Stimulated activated naive CD4-positive, alpha-beta T cell treated with Interleukin-2 at 50 U/mL for 16 hours (primary cell): ENCODE results near the gene CLIP1.

ENCODE experiments used
- DNase-seq: peaks from one replicate; lab custom pipeline; 2025; lab: John Stamatoyannopoulos, UW

The CLIP1 gene

DNA sequence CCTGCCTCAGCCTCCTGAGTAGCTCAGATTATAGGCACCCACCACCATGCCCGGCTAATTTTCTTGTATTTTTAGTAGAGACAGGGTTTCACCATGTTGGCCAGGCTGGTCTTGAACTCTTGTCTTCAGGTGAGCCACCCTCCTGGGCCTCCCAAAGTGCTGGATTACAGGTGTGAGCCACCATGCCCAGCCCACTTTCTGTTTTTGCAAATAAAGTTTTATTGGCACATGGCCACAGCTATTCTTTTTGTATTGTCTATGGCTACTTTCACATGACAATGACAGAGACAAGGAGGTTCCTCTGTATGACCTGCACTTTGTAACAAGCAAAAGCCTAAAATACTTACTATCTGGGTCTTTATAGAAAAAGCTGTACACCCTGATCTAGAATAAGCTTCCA is 176.9 kb downstream of the CLIP1 start:
- DNase-seq = no peak

DNA sequence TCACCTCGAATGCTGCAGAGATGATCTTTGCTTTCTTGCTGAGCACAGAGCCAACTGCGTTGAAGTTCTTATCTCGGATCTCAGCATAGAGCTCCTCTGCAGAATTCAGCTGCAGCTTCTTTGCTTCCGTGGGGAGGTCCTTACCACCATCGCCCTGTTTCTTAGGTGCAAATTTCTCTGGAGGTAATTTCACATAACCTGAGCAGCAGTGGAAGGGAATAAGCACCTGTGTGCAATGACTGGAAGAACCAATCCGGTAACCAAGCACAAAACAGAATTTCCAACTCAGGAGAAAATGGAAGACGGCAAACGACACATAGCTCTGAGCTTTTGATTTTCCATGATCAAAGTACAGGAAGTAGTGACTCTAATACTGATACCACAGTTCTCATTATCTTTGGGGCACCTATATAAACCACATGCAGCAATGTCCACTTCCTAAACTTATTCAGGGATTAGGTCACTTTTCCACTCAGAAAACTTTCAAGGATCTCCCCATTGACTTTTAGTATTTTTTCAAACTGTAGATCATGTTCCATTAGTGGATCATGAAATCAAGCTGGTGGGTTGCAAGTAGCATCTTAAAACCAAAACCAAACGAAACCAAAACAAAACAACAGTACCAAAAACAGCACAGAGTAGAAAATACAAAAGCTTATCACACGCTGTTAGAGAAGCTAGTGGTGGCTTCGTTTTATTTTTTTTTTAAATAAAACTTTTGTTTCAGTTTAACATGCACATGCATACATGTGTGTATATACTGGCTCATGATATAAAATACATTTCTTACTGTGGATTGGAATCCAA is 177.7 kb downstream of the CLIP1 start:
- DNase-seq = no peak

DNA sequence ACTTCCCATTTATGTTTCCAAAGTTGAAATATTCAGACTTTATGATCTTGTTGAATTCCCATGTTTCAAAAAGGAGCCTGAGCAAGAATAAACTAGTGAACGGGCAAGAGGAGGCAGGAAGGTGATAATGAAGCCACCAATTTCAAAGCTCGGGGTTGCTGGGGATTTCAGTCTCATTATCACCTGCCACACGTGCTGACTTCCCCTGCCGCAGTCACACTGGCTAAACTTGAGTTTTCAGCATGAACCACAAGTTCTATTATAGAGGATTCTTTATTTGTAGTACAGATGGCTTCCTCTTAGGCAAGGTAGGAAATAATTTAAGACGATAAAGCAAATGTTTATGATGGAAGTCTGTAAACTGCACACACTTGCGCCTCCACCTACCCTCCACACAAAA is 178.5 kb downstream of the CLIP1 start:
- DNase-seq = peak; percentile 8

DNA sequence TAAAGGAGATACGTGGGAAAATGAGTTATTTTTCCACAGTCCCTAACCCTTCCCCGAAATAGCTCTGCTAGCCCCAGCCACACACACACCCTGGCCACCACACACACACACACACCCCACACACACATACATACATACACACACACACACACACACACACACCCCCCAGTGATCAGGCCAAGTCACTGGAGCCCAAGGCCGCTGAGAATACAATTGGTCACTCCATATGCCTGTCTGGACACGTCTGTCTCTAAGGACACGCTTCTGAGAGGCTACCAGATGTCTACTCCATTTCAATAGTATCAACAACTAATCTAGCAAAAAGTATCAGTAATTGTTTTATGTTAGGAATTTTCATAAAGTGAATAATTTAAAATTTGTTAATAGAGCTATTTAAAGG is 183.6 kb downstream of the CLIP1 start:
- no peak for DNase-seq

DNA sequence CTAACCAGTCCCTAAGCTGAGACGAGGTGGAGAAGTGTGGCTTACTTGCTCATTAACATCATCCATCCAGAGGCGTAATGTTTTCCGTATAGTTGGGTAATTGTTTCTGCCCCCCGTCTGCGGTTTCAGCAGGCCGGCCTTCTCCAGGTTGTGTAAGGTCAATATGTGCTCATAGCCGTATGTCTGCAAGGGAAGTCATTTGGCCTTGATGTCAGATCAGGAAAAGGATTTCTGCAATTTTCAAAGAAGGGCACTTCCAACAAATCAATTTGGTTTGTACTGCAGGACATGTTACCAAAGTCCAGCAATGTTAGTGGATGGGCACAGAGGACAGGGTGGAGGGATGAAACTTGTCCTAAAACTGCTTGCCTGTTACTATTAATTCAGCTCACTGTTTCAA is 186.7 kb downstream of the CLIP1 start:
- no peak for DNase-seq

DNA sequence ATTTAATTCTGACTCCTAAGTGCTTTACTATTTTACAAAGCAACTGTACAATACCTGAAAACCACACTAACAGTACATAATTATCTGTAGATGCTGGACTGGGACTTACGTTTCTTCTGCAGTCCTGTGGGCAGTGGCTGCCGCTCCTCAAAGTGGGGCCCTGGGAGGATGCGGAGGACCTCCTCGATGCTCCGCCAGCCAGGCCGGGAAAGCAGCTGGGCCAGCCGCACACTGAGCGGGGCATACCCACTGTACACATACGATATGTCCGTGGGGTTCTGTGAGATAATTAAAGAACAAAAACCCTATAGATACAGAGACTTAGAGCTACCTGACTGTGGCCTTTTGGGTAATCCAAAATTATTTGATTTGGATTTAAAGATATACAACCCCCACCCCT is 189.8 kb downstream of the CLIP1 start:
- no peak for DNase-seq

DNA sequence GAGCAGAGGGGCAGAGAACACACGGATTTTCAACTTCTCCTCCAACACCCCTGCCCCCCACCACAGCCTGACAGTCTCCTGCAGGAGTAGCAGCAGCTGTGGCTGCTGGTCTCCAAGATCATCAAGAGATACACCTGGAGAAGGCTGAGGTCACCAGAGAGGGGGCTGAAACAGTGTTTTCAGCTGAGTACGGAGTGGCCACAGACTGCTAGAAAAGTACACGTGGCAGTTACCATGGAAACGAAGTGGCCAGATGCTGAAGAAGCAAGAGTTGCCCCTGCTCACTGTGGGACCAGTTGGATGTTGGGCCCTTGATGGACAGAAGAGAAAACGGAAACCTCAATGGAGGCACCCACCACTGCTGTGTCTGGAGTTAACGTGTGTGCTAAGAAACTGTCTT is 191.7 kb downstream of the CLIP1 start:
- no peak for DNase-seq

DNA sequence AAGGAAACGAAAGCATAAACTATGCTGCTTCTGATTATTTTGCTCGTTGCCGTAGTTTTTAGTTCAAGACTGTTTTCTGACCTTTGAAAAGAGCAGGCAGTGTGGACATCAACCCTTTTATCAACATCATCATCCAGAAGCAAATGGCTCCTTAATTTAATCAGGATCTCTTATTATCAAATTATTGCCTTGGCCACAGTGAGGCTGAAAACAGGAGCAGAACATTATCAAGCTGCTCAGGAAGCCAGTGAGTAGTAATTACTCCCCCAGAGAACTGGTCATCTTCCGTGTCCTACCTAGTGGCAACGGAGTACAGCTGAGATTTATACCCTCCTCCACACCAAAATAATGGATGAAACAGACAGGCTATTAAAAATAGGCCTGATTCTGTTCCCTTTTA is 194.4 kb downstream of the CLIP1 start:
- no peak for DNase-seq

DNA sequence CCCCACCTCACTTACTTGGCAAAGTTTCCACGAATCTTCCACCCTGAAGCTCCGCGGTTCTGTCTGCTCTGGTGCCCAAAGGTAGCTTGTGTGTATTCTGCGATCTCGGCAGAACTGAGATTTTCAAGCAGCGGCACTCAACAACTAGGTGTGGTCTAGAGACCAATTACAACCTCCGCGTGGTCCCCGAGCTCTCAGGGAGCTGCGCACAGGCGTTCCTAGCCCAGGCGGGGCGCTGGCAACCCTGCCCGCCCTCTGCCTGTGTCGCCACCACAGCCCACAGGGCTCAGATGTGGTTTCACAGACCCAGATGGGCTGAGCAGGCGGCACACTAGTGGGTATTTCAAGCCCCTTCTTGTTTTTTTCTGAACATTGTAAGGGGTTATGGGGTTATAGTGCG is 195.1 kb downstream of the CLIP1 start:
- DNase-seq = peak; percentile 9

DNA sequence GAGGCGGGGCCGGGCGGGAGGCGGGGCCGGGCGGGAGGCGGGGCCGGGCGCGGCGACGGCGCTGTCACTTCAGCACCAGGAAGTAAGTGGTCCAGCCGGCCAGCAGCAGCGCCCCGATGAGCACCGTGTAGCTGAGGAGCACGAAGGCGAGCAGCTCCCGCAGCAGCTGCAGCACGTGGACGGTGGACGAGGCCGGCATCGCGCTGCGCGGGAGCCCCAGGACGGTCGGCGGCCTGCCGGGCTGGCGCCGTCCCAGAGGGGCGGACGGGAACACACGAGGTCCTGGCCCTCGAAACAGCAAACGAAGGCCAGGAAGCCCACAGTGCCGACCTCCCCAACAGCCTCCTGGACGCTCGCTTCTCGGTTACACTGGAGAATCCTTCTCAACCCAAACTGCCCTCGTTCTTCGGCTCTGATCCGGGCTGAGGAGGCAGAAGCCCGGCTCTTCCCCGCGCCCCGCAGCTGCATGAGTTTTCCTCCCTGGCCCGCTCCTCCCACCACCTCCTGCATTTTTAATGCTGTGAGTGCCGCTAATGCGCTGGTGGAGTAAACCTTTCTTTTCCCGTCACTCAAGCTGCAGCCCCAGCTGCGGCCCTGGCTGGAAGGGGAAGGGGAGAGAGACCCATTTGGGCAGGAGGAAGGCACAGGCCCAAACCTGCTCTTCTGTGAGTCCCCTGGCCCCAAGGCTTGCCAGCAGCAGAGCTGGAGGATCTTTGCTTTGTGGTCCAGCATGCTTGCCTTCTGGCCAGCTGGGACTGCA is 195.9 kb downstream of the CLIP1 start:
- DNase-seq = no peak

DNA sequence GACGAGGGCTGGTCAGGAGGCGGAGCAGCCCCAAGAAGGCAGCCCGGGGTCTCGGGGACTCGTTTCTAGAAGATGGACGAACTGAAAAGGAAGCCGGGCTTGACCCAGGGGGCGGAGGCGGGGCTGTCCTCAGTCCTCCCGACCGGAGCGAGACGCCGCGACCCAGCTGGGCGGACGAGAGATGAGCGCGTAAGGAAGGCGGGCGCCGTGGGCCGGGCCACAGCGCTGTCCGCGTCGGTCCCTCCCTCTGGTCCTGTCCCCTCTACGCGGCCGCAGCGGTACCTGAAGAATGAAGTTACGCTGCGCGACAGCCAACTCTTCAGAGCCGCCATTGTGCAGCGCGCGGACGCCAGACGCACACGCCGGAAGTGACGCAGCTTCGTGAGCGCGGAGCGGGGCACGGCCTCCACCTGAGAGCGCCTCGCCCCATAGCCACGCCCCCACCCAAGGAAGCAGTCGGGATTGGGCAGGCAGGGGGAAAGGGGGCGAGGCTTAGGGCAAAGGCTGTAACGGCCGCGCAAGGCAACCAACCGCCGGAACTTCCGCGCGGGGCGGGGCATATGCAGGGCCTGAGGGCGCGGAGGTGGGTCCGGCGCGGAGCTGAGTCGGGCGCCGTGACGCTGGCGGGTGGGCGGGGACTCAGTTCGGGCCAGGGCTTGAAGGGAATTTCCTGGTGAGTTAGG is 196.6 kb downstream of the CLIP1 start, which contains the start of gene DIABLO:
DIABLO (minus strand) TSS at position 370 of the 683 bp plus-strand sequence; CDS start at position 332, 38 bp downstream.
- DNase-seq = peak; percentile 100
